ENCODE results near the gene PLPPR4.

PLPPR4 gene

DNA sequence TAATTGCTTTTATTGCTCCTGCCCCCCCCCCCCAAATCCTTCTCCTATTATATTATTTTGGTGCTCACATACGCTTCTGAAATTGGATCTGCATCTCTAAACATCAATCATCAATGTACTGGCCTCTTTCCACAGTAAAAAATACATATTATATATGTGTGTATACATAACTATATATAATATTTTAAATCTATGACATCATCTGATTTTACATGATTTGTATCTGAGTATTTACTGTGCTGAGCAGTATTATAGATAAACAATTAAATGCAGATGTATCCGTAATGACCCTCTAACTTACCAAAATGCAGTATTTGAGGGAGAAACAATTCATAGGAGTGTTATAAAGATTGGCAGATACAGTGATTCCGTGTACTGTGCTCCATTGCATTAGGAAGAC, 832 bp downstream of the PLPPR4 start:
- H3K14ac ChIP-seq (ENCODE audit: low read length), result no peak overlapping the region
- H3K27me3 ChIP-seq (ENCODE audit: control insufficient read depth in 3 of 3, insufficient read depth in 3 of 3, low read depth in 1 of 3, low read length in 3 of 3), result peaks cover 0 to 51% (median 12%) of the 10 kb centered on the region in 3 experiments
- no peak for DNase-seq (ENCODE audit: low spot score)
- no peak overlapping the region for H2BK15ac ChIP-seq (ENCODE audit: low read length)
- no peak overlapping the region for H3K4me3 ChIP-seq (ENCODE audit: low read length in 2 of 2)
- H3K18ac ChIP-seq (ENCODE audit: low read length), result no peak overlapping the region
- no peak overlapping the region for H3K23ac ChIP-seq (ENCODE audit: low read depth, low read length, poor library complexity)
- peaks cover 3 to 4% of the 10 kb centered on the region in 2 donors for H3K4me1 ChIP-seq (ENCODE audit: control insufficient read depth in 2 of 2, insufficient read depth in 1 of 2, low read depth in 1 of 2, low read length in 2 of 2)
- H2BK120ac ChIP-seq (ENCODE audit: low read depth, low read length), result no peak overlapping the region
- no CpG with 5 or more reads among the region's 3 CpGs for WGBS, 2 donors (ENCODE audit: extremely low coverage in 2 of 2, insufficient read length in 2 of 2, insufficient replicate concordance in 1 of 2)
- H3K4me2 ChIP-seq (ENCODE audit: insufficient read depth, low read length, poor library complexity, severe bottlenecking), result no peak overlapping the region
- H2AK5ac ChIP-seq (ENCODE audit: low read depth, low read length), result no peak overlapping the region
- no peak overlapping the region for H2BK5ac ChIP-seq (ENCODE audit: low read length)
- no peak overlapping the region for H3K4ac ChIP-seq (ENCODE audit: low read length)
- no peaks in the 10 kb centered on the region for H3K36me3 ChIP-seq (replicated peaks in 1 of 2; ENCODE audit: control insufficient read depth in 2 of 2, insufficient read depth in 2 of 2, low read length in 2 of 2)
- H3K9me3 ChIP-seq (replicated peaks in 1 of 2; ENCODE audit: control insufficient read depth in 2 of 2, insufficient read depth in 1 of 2, low read depth in 1 of 2, low read length in 2 of 2), result no peaks in the 10 kb centered on the region
- H2BK12ac ChIP-seq (ENCODE audit: low read length), result no peak overlapping the region
- H3K27ac ChIP-seq (replicated peaks; ENCODE audit: low read length), result no peak overlapping the region
- no peak overlapping the region for H4K8ac ChIP-seq (ENCODE audit: low read depth, low read length)
- H4K91ac ChIP-seq (ENCODE audit: low read depth, low read length, poor library complexity), result no peak overlapping the region
- no peak overlapping the region for H3K9ac ChIP-seq (ENCODE audit: low read depth, low read length, poor library complexity)
- H3K79me1 ChIP-seq (ENCODE audit: low read depth, low read length), result no peaks in the 10 kb centered on the region
- peak overlapping the region; percentile 99 for H2AFZ ChIP-seq (ENCODE audit: low read length)

- H2BK5ac ChIP-seq (ENCODE audit: low read length), result no peak overlapping the region
- H3K4me2 ChIP-seq (ENCODE audit: insufficient read depth, low read length, poor library complexity, severe bottlenecking), result no peak overlapping the region
- H3K9ac ChIP-seq (ENCODE audit: low read depth, low read length, poor library complexity), result no peak overlapping the region
- H2AFZ ChIP-seq (ENCODE audit: low read length), result no peak overlapping the region
- H3K79me1 ChIP-seq (ENCODE audit: low read depth, low read length), result no peaks in the 10 kb centered on the region
- no peak overlapping the region for H3K4ac ChIP-seq (ENCODE audit: low read length)
- no peak overlapping the region for H3K27ac ChIP-seq (replicated peaks; ENCODE audit: low read length)
- no peak overlapping the region for H2BK120ac ChIP-seq (ENCODE audit: low read depth, low read length)
- H3K23ac ChIP-seq (ENCODE audit: low read depth, low read length, poor library complexity), result no peak overlapping the region
- no peak overlapping the region for H3K14ac ChIP-seq (ENCODE audit: low read length)
- H3K4me3 ChIP-seq (ENCODE audit: low read length in 2 of 2), result no peak overlapping the region
- H4K8ac ChIP-seq (ENCODE audit: low read depth, low read length), result no peak overlapping the region
- H2BK15ac ChIP-seq (ENCODE audit: low read length), result no peak overlapping the region
- no peak for DNase-seq (ENCODE audit: low spot score)
- no peak overlapping the region for H2BK12ac ChIP-seq (ENCODE audit: low read length)
- H3K4me1 ChIP-seq (ENCODE audit: control insufficient read depth in 2 of 2, insufficient read depth in 1 of 2, low read depth in 1 of 2, low read length in 2 of 2), result peaks cover 3 to 4% of the 10 kb centered on the region in 2 donors
- peaks cover 0 to 51% (median 12%) of the 10 kb centered on the region in 3 experiments for H3K27me3 ChIP-seq (ENCODE audit: control insufficient read depth in 3 of 3, insufficient read depth in 3 of 3, low read depth in 1 of 3, low read length in 3 of 3)
- no peak overlapping the region for H3K18ac ChIP-seq (ENCODE audit: low read length)
- H3K36me3 ChIP-seq (replicated peaks in 1 of 2; ENCODE audit: control insufficient read depth in 2 of 2, insufficient read depth in 2 of 2, low read length in 2 of 2), result no peaks in the 10 kb centered on the region
- WGBS, 2 donors (ENCODE audit: extremely low coverage in 2 of 2, insufficient read length in 2 of 2, insufficient replicate concordance in 1 of 2), result no CpG with 5 or more reads among the region's 2 CpGs
- no peaks in the 10 kb centered on the region for H3K9me3 ChIP-seq (replicated peaks in 1 of 2; ENCODE audit: control insufficient read depth in 2 of 2, insufficient read depth in 1 of 2, low read depth in 1 of 2, low read length in 2 of 2)
- no peak overlapping the region for H4K91ac ChIP-seq (ENCODE audit: low read depth, low read length, poor library complexity)
- H2AK5ac ChIP-seq (ENCODE audit: low read depth, low read length), result no peak overlapping the region
These were observed 2.4 kb downstream of the PLPPR4 start for GRCh38 chr1:99266726-99267125.

GRCh38 chr1:99268021-99268420, 3.7 kb downstream of the PLPPR4 start:
- peaks cover 0 to 41% (median 12%) of the 10 kb centered on the region in 3 experiments for H3K27me3 ChIP-seq (ENCODE audit: control insufficient read depth in 3 of 3, insufficient read depth in 3 of 3, low read depth in 1 of 3, low read length in 3 of 3)
- no peak for DNase-seq (ENCODE audit: low spot score)
- no peak overlapping the region for H3K4ac ChIP-seq (ENCODE audit: low read length)
- H2BK15ac ChIP-seq (ENCODE audit: low read length), result no peak overlapping the region
- no peak overlapping the region for H3K23ac ChIP-seq (ENCODE audit: low read depth, low read length, poor library complexity)
- no peaks in the 10 kb centered on the region for H3K79me1 ChIP-seq (ENCODE audit: low read depth, low read length)
- H4K8ac ChIP-seq (ENCODE audit: low read depth, low read length), result no peak overlapping the region
- peaks cover 3 to 4% of the 10 kb centered on the region in 2 donors for H3K4me1 ChIP-seq (ENCODE audit: control insufficient read depth in 2 of 2, insufficient read depth in 1 of 2, low read depth in 1 of 2, low read length in 2 of 2)
- WGBS, 2 donors (ENCODE audit: extremely low coverage in 2 of 2, insufficient read length in 2 of 2, insufficient replicate concordance in 1 of 2), result no CpG with 5 or more reads among the region's 1 CpG
- H3K27ac ChIP-seq (replicated peaks; ENCODE audit: low read length), result no peak overlapping the region
- no peak overlapping the region for H2BK5ac ChIP-seq (ENCODE audit: low read length)
- H3K18ac ChIP-seq (ENCODE audit: low read length), result no peak overlapping the region
- no peak overlapping the region for H2AK5ac ChIP-seq (ENCODE audit: low read depth, low read length)
- no peak overlapping the region for H2BK120ac ChIP-seq (ENCODE audit: low read depth, low read length)
- H2BK12ac ChIP-seq (ENCODE audit: low read length), result no peak overlapping the region
- H4K91ac ChIP-seq (ENCODE audit: low read depth, low read length, poor library complexity), result no peak overlapping the region
- no peak overlapping the region for H3K4me2 ChIP-seq (ENCODE audit: insufficient read depth, low read length, poor library complexity, severe bottlenecking)
- H2AFZ ChIP-seq (ENCODE audit: low read length), result no peak overlapping the region
- H3K4me3 ChIP-seq (ENCODE audit: low read length in 2 of 2), result no peak overlapping the region
- H3K9me3 ChIP-seq (replicated peaks in 1 of 2; ENCODE audit: control insufficient read depth in 2 of 2, insufficient read depth in 1 of 2, low read depth in 1 of 2, low read length in 2 of 2), result no peaks in the 10 kb centered on the region
- no peak overlapping the region for H3K14ac ChIP-seq (ENCODE audit: low read length)
- no peak overlapping the region for H3K9ac ChIP-seq (ENCODE audit: low read depth, low read length, poor library complexity)
- H3K36me3 ChIP-seq (replicated peaks in 1 of 2; ENCODE audit: control insufficient read depth in 2 of 2, insufficient read depth in 2 of 2, low read length in 2 of 2), result no peaks in the 10 kb centered on the region

DNA sequence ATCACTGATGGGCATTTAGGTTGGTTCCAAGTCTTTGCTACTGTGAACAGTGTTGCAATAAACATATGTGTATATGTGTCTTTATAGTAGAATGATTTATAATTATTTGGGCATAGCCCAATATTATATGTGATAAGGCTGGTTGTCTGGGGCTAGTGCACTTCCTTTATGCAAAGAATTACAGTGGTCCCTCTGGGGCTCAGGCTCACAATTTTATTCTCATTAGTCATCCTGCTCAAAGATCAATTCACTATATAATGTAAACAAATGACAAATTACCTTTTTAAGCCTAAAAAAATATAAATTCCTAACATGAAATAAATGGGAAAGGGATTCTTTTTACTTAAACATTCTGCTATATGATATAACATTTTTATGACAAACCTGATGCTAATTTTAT, 5.0 kb downstream of the PLPPR4 start:
- H2BK5ac ChIP-seq (ENCODE audit: low read length), result no peak overlapping the region
- no peak overlapping the region for H3K4me2 ChIP-seq (ENCODE audit: insufficient read depth, low read length, poor library complexity, severe bottlenecking)
- no peak overlapping the region for H3K9ac ChIP-seq (ENCODE audit: low read depth, low read length, poor library complexity)
- H3K27ac ChIP-seq (replicated peaks; ENCODE audit: low read length), result no peak overlapping the region
- H4K8ac ChIP-seq (ENCODE audit: low read depth, low read length), result no peak overlapping the region
- no peak overlapping the region for H2AFZ ChIP-seq (ENCODE audit: low read length)
- no peaks in the 10 kb centered on the region for H3K36me3 ChIP-seq (replicated peaks in 1 of 2; ENCODE audit: control insufficient read depth in 2 of 2, insufficient read depth in 2 of 2, low read length in 2 of 2)
- H3K27me3 ChIP-seq (ENCODE audit: control insufficient read depth in 3 of 3, insufficient read depth in 3 of 3, low read depth in 1 of 3, low read length in 3 of 3), result peaks cover 0 to 28% (median 5%) of the 10 kb centered on the region in 3 experiments
- no peak overlapping the region for H3K4me3 ChIP-seq (ENCODE audit: low read length in 2 of 2)
- H3K18ac ChIP-seq (ENCODE audit: low read length), result no peak overlapping the region
- H2BK15ac ChIP-seq (ENCODE audit: low read length), result no peak overlapping the region
- H2BK120ac ChIP-seq (ENCODE audit: low read depth, low read length), result no peak overlapping the region
- H3K4ac ChIP-seq (ENCODE audit: low read length), result no peak overlapping the region
- no peak overlapping the region for H2BK12ac ChIP-seq (ENCODE audit: low read length)
- no peak overlapping the region for H4K91ac ChIP-seq (ENCODE audit: low read depth, low read length, poor library complexity)
- H3K4me1 ChIP-seq (ENCODE audit: control insufficient read depth in 2 of 2, insufficient read depth in 1 of 2, low read depth in 1 of 2, low read length in 2 of 2), result peaks cover 3 to 4% of the 10 kb centered on the region in 2 donors
- no peak overlapping the region for H2AK5ac ChIP-seq (ENCODE audit: low read depth, low read length)
- no peak for DNase-seq (ENCODE audit: low spot score)
- H3K14ac ChIP-seq (ENCODE audit: low read length), result no peak overlapping the region
- H3K23ac ChIP-seq (ENCODE audit: low read depth, low read length, poor library complexity), result no peak overlapping the region
- H3K9me3 ChIP-seq (replicated peaks in 1 of 2; ENCODE audit: control insufficient read depth in 2 of 2, insufficient read depth in 1 of 2, low read depth in 1 of 2, low read length in 2 of 2), result no peaks in the 10 kb centered on the region
- no peaks in the 10 kb centered on the region for H3K79me1 ChIP-seq (ENCODE audit: low read depth, low read length)

Measured in neuronal stem cell (in vitro differentiated cells).